ENCODE measurements around the gene DAGLA. TPM values are rescaled to one million over a fixed set of nuclear protein-coding genes. Genes with fewer than 3 reads are reported as not detected.

DAGLA gene
- total RNA-seq, 1 experiment from 2014 or later: 10.1 TPM

DNA sequence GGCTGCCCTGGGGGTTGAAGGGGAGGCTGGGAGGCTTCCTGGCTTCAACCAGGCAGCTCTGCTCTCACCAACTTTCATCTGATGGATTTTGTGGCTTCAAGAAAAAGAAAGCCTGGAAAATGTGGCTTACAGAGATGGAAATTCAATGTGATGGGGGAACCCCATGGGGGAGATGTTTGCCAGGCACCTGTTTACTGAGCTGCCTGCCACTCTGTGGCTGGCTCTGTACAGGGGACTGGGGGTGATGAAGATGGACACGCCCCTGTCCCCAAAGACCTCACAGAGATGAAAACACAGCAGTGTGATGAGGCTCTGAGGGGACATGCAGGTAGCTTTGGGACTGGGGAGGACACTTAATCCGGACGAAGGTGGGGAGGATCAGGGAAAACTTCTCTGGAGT lies 102.1 kb downstream of the DAGLA start:
- no peaks in the 10 kb centered on the region for H3K9me2 ChIP-seq (ENCODE audit: insufficient read depth)
- H3K27ac ChIP-seq: no peak overlapping the region
- POLR2A ChIA-PET (ENCODE audit: unreplicated experiment): no interaction called here
- H2AFZ ChIP-seq: no peak overlapping the region
- no peak overlapping the region for H3K4me3 ChIP-seq
- no peak for DNase-seq
- peaks cover 13% of the 10 kb centered on the region for H3F3A ChIP-seq (ENCODE audit: insufficient read depth, low read depth)
- H3K79me2 ChIP-seq (ENCODE audit: low read depth): no peaks in the 10 kb centered on the region
- H3K27me3 ChIP-seq (ENCODE audit: insufficient read depth, low read depth): no peaks in the 10 kb centered on the region
- peaks cover 5% of the 10 kb centered on the region; the same call in 1 of the 2 replicates for H4K20me1 ChIP-seq (ENCODE audit: insufficient read depth)
- H3K9me3 ChIP-seq (ENCODE audit: insufficient read depth, low read depth): no peaks in the 10 kb centered on the region
- no peaks in the 10 kb centered on the region for H3K4me1 ChIP-seq (replicated peaks; ENCODE audit: insufficient read depth)
- CTCF ChIA-PET: no interaction called here
- no peak for TF ChIP-seq EZH2 (IDR thresholded peaks at IDR 0.05; ENCODE audit: low read depth)
- TF ChIP-seq, protein P1, sequence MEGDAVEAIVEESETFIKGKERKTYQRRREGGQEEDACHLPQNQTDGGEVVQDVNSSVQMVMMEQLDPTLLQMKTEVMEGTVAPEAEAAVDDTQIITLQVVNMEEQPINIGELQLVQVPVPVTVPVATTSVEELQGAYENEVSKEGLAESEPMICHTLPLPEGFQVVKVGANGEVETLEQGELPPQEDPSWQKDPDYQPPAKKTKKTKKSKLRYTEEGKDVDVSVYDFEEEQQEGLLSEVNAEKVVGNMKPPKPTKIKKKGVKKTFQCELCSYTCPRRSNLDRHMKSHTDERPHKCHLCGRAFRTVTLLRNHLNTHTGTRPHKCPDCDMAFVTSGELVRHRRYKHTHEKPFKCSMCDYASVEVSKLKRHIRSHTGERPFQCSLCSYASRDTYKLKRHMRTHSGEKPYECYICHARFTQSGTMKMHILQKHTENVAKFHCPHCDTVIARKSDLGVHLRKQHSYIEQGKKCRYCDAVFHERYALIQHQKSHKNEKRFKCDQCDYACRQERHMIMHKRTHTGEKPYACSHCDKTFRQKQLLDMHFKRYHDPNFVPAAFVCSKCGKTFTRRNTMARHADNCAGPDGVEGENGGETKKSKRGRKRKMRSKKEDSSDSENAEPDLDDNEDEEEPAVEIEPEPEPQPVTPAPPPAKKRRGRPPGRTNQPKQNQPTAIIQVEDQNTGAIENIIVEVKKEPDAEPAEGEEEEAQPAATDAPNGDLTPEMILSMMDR (conservative IDR thresholded peaks at IDR 0.05): no peak
- intact Hi-C loops (cut with micrococcal nuclease; ENCODE audit: unreplicated experiment): no loop called here
- BruUV-seq (replicated peaks): no TSS peak
- 0 out of 2 replicates have a peak, but pooled peaks cover 8% of the 10 kb centered on the region for H3K36me3 ChIP-seq (ENCODE audit: low read depth)
- H3K4me2 ChIP-seq: no peak overlapping the region

DNA sequence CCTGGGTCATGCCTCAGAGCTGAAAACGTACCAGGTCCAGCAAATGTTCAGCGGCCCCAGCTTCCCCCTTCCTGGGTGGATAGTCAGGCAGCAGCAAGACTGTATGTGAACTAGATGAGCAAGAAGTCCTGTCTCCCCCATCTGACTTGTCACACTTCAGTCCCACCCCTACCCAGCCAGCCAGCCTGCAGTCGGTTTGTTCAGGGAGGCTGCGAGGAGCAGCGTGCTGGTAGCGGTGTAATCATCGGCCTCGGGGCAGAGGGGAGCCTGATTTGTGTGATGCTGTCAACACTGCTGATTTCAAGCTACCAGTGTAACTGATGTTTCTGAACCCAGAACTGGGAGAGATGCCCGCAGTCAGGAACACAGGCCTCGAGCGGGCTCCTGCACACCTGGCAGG lies 102.7 kb downstream of the DAGLA start:
- CTCF ChIA-PET: no interaction called here
- Histone ChIP-seq H3K4me3 (no peak overlapping the region), H3K9me3 (ENCODE audit: insufficient read depth, low read depth) (no peaks in the 10 kb centered on the region), H3K9me2 (ENCODE audit: insufficient read depth) (no peaks in the 10 kb centered on the region), H3K27ac (no peak overlapping the region), H3F3A (ENCODE audit: insufficient read depth, low read depth) (peaks cover 13% of the 10 kb centered on the region), H4K20me1 (ENCODE audit: insufficient read depth) (peaks cover 5% of the 10 kb centered on the region; the same call in 1 of the 2 replicates), H3K4me1 (replicated peaks; ENCODE audit: insufficient read depth) (no peaks in the 10 kb centered on the region), H3K4me2 (no peak overlapping the region), H3K79me2 (ENCODE audit: low read depth) (no peaks in the 10 kb centered on the region), H3K36me3 (ENCODE audit: low read depth) (peaks cover 8% of the 10 kb centered on the region; the same call in 1 of the 2 replicates), H3K27me3 (ENCODE audit: insufficient read depth, low read depth) (no peaks in the 10 kb centered on the region), H2AFZ (no peak overlapping the region)
- no peak for DNase-seq
- POLR2A ChIA-PET (ENCODE audit: unreplicated experiment): no interaction called here
- intact Hi-C loops (cut with micrococcal nuclease; ENCODE audit: unreplicated experiment): no loop called here
- no TSS peak for BruUV-seq (replicated peaks)
- TF ChIP-seq EZH2 (IDR thresholded peaks at IDR 0.05; ENCODE audit: low read depth): no peak
- TF ChIP-seq, protein P1 (conservative IDR thresholded peaks at IDR 0.05): no peak

GRCh38 chr11:61783717-61784505 lies 103.7 kb downstream of the DAGLA start:
- H2AFZ ChIP-seq: no peak overlapping the region
- ChIA-PET POLR2A (ENCODE audit: unreplicated experiment) (no interaction called here), CTCF (no interaction called here)
- H3K27ac ChIP-seq: no peak overlapping the region
- H3K4me2 ChIP-seq: no peak overlapping the region
- peaks cover 13% of the 10 kb centered on the region; the same call in 1 of the 2 replicates for H3K36me3 ChIP-seq (ENCODE audit: low read depth)
- H3K27me3 ChIP-seq (ENCODE audit: insufficient read depth, low read depth): no peaks in the 10 kb centered on the region
- H3K79me2 ChIP-seq (ENCODE audit: low read depth): no peaks in the 10 kb centered on the region
- peaks cover 13% of the 10 kb centered on the region for H3F3A ChIP-seq (ENCODE audit: insufficient read depth, low read depth)
- no peak overlapping the region for H3K4me3 ChIP-seq
- H3K9me3 ChIP-seq (ENCODE audit: insufficient read depth, low read depth): no peaks in the 10 kb centered on the region
- H3K9me2 ChIP-seq (ENCODE audit: insufficient read depth): no peaks in the 10 kb centered on the region
- H3K4me1 ChIP-seq (replicated peaks; ENCODE audit: insufficient read depth): no peaks in the 10 kb centered on the region
- H4K20me1 ChIP-seq (ENCODE audit: insufficient read depth): peaks cover 5% of the 10 kb centered on the region; the same call in 1 of the 2 replicates
- no TSS peak for BruUV-seq (replicated peaks)
- TF ChIP-seq, protein P1 (conservative IDR thresholded peaks at IDR 0.05): no peak
- TF ChIP-seq EZH2 (IDR thresholded peaks at IDR 0.05; ENCODE audit: low read depth): no peak
- DNase-seq: no peak
- intact Hi-C loops (cut with micrococcal nuclease; ENCODE audit: unreplicated experiment): no loop called here

Data from PC-9 (cell line).